GM23338 (cell line): ENCODE results near the gene ICAM2.

Source experiments
- CREB1 ChIP-seq: fragments of 250-450 bp; sonication (Bioruptor Pico); IDR thresholded peaks from 2 replicates; pipeline ENCODE4 v1.5.0; 2020; ENCODE audit warnings: low read depth, mild to moderate bottlenecking, moderate library complexity
- CTCF ChIP-seq, 2 experiments: fragments of 200-600 bp in 1 of 2; sonication (generic) in 1 of 2; conservative IDR thresholded peaks; 2 replicates each; pipeline versions ENCODE4 v1.5.1 to v1.6.1; 2016 to 2017; ENCODE audit warnings: antibody characterized with exemption in 2 of 2, low read depth in 2 of 2, mild to moderate bottlenecking in 2 of 2, moderate library complexity in 1 of 2
- ETS1 ChIP-seq: IDR thresholded peaks from 2 replicates; pipeline ENCODE4 v1.6.1; 2016; ENCODE audit warnings: antibody characterized with exemption
- EZH2 ChIP-seq: fragments of 200-600 bp; sonication (generic); IDR thresholded peaks from one replicate; pipeline ENCODE4 v1.8.0; 2017; ENCODE audit warnings: antibody characterized with exemption, mild to moderate bottlenecking, low read depth; ENCODE audit not compliant: unreplicated experiment
- EZH2phosphoT487 ChIP-seq: fragments of 200-600 bp; sonication (generic); IDR thresholded peaks from one replicate; pipeline ENCODE4 v1.8.1; 2018; ENCODE audit warnings: antibody characterized with exemption; ENCODE audit not compliant: unreplicated experiment
- POLR2AphosphoS5 ChIP-seq: IDR thresholded peaks from 2 replicates; pipeline ENCODE4 v1.6.1; 2016; ENCODE audit warnings: antibody characterized with exemption, low read depth
- REST ChIP-seq: IDR thresholded peaks from one replicate; pipeline ENCODE4 v1.6.1; 2018; ENCODE audit warnings: antibody characterized with exemption; ENCODE audit not compliant: unreplicated experiment
- ZNF331 ChIP-seq: fragments of 250-450 bp; sonication (Bioruptor Pico); IDR thresholded peaks from 2 replicates; pipeline ENCODE4 v1.5.0; 2020; ENCODE audit warnings: low read depth, mild to moderate bottlenecking, moderate library complexity

- no peak for TF ChIP-seq CTCF (conservative IDR thresholded peaks at IDR 0.05; ENCODE audit: low read depth in 2 of 2)
- TF ChIP-seq EZH2: no peak
- TF ChIP-seq POLR2AphosphoS5: no peak
- TF ChIP-seq EZH2phosphoT487: no peak
- TF ChIP-seq REST: no peak
- TF ChIP-seq ZNF331 (CRISPR knock-in tag): no peak
- no peak for TF ChIP-seq CREB1
- TF ChIP-seq ETS1: no peak
Measured at GRCh38 chr17:63954402-63955063, 65.9 kb downstream of the ICAM2 start.
